Progenitor cell of endocrine pancreas (in vitro differentiated cells): ENCODE data around the gene NELL1. TPM values are rescaled to one million over a fixed set of nuclear protein-coding genes. Genes with fewer than 3 reads are reported as not detected.

ENCODE experiments used
- DNase-seq: peaks from one replicate; pipeline ENCODE4 v3.0.0; 2021; ENCODE audit warnings: low spot score; ENCODE audit not compliant: unreplicated experiment
- H3K27ac Mint-ChIP-seq: 2 replicates; pipeline ENCODE4 v1.8.0; 2021; ENCODE audit warnings: mild to moderate bottlenecking, moderate library complexity, mixed read lengths
- H3K27me3 Mint-ChIP-seq: 2 replicates; pipeline ENCODE4 v1.8.0; 2021; ENCODE audit warnings: mixed read lengths
- H3K36me3 Mint-ChIP-seq: 2 replicates; pipeline ENCODE4 v1.8.0; 2022; ENCODE audit warnings: mixed read lengths; ENCODE audit not compliant: insufficient read depth
- H3K4me1 Mint-ChIP-seq: 2 replicates; pipeline ENCODE4 v1.8.0; 2021; ENCODE audit warnings: low read depth, mixed read lengths
- H3K4me3 Mint-ChIP-seq: 2 replicates; pipeline ENCODE4 v1.8.0; 2021; ENCODE audit warnings: low read depth, mild to moderate bottlenecking, moderate library complexity, mixed read lengths
- H3K9me3 Mint-ChIP-seq: 2 replicates; pipeline ENCODE4 v1.8.0; 2021; ENCODE audit warnings: low read depth, mixed read lengths
- total RNA-seq: library from RNA; stranded (reverse); gene quantifications from 2 replicates; pipeline ENCODE4 v1.2.1, GENCODE V29; 2021
- TF ChIP-seq, protein P1 (sequence below): fragments of 200-600 bp; sonication (generic); IDR thresholded peaks from one replicate; pipeline ENCODE4 v1.5.0; 2021; ENCODE audit warnings: antibody characterized with exemption, mild to moderate bottlenecking; ENCODE audit not compliant: unreplicated experiment

NELL1 gene
- total RNA-seq, 1 donor from 2014 or later = 2.2 TPM

DNA sequence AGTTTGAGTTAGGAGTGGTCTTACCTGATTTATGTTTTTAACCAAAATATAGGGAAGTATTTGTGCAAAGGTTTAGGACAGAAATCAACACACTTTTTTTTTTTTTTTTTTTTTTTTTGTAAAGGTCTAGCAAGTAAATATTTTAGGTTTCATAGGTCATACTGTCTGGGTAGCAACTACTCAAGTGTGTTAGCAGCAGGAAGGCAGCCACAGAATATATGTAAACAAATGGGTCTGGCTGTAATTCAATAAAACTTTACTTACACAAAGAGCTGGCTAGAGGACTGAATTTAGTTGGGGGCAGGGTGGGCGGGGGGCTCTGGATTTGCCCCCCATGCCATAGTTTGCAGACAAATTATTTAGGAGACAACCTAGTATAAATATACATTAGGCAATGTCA is 510.4 kb downstream of the NELL1 start:
- H3K9me3 Mint-ChIP-seq = no peaks in the 10 kb centered on the region
- H3K36me3 Mint-ChIP-seq = no peaks in the 10 kb centered on the region
- no peaks in the 10 kb centered on the region for H3K27me3 Mint-ChIP-seq
- DNase-seq = no peak
- no peak overlapping the region for H3K27ac Mint-ChIP-seq
- H3K4me3 Mint-ChIP-seq = no peak overlapping the region
- peaks cover 6% of the 10 kb centered on the region for H3K4me1 Mint-ChIP-seq
- TF ChIP-seq, protein P1, sequence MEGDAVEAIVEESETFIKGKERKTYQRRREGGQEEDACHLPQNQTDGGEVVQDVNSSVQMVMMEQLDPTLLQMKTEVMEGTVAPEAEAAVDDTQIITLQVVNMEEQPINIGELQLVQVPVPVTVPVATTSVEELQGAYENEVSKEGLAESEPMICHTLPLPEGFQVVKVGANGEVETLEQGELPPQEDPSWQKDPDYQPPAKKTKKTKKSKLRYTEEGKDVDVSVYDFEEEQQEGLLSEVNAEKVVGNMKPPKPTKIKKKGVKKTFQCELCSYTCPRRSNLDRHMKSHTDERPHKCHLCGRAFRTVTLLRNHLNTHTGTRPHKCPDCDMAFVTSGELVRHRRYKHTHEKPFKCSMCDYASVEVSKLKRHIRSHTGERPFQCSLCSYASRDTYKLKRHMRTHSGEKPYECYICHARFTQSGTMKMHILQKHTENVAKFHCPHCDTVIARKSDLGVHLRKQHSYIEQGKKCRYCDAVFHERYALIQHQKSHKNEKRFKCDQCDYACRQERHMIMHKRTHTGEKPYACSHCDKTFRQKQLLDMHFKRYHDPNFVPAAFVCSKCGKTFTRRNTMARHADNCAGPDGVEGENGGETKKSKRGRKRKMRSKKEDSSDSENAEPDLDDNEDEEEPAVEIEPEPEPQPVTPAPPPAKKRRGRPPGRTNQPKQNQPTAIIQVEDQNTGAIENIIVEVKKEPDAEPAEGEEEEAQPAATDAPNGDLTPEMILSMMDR = no peak

DNA sequence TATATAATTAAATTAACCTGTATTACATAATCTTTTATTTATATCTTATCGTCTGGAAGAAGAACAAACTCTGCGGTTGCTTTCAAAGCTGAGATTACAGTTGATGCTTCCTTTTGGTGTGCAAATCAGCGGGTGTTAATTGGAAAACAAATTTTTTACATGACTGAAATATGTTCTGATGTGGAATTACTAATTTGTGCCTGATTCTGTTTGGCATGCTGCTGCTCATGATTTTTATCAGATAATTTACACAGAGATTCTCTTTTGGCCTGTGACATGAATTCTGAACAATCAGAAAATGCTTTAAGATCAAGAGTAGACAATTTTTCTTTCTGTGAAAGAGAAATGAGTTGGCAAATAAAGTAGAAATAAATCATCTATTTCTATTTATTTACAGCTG is 510.8 kb downstream of the NELL1 start:
- H3K27ac Mint-ChIP-seq = no peak overlapping the region
- DNase-seq = no peak
- H3K27me3 Mint-ChIP-seq = no peaks in the 10 kb centered on the region
- TF ChIP-seq, protein P1 = no peak
- no peaks in the 10 kb centered on the region for H3K9me3 Mint-ChIP-seq
- peaks cover 6% of the 10 kb centered on the region for H3K4me1 Mint-ChIP-seq
- no peak overlapping the region for H3K4me3 Mint-ChIP-seq
- no peaks in the 10 kb centered on the region for H3K36me3 Mint-ChIP-seq

DNA sequence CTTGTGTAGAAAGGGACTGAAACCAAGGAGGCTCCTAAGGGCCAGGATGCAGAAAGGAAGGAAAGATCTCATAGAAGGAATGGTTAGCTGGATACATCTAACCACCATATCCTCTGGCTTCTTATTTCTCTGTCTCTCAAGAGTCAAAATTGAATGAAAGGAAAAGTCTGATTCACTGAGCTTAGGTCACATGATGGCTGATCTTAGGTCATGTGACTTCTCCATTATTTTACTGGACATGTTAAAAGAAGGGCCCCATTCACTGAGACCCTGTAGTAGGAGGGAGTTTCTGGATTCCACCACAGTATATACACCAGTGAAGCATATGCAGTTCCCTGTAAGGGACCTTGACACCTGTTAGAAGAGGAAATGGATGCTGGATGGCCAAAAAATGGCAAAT is 516.6 kb downstream of the NELL1 start:
- DNase-seq = no peak
- H3K27me3 Mint-ChIP-seq = no peaks in the 10 kb centered on the region
- TF ChIP-seq, protein P1 = no peak
- H3K4me3 Mint-ChIP-seq = no peak overlapping the region
- H3K36me3 Mint-ChIP-seq = no peaks in the 10 kb centered on the region
- no peaks in the 10 kb centered on the region for H3K9me3 Mint-ChIP-seq
- no peak overlapping the region for H3K27ac Mint-ChIP-seq
- H3K4me1 Mint-ChIP-seq = no peaks in the 10 kb centered on the region

DNA sequence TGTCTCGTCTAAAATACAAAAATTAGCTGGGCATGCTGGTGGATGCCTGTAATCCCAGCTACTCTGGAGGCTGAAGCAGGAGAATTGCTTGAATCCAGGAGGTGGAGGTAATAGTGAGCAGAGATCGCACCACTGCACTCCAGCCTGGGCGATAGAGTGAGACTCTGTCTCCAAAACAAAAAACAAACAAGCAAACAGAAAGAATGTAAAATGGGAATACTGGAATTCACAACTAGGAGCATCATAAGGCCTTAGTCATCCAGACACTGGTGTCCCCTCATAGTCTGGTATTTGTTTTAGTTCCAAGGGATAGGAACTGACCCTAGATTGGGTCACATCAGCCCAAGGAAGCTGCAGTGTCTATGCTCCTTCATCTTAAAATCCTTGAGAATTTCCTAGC is 520.8 kb downstream of the NELL1 start:
- no peaks in the 10 kb centered on the region for H3K27me3 Mint-ChIP-seq
- no peaks in the 10 kb centered on the region for H3K9me3 Mint-ChIP-seq
- TF ChIP-seq, protein P1 = no peak
- H3K4me1 Mint-ChIP-seq = no peaks in the 10 kb centered on the region
- H3K27ac Mint-ChIP-seq = no peak overlapping the region
- no peak overlapping the region for H3K4me3 Mint-ChIP-seq
- no peak for DNase-seq
- H3K36me3 Mint-ChIP-seq = no peaks in the 10 kb centered on the region

DNA sequence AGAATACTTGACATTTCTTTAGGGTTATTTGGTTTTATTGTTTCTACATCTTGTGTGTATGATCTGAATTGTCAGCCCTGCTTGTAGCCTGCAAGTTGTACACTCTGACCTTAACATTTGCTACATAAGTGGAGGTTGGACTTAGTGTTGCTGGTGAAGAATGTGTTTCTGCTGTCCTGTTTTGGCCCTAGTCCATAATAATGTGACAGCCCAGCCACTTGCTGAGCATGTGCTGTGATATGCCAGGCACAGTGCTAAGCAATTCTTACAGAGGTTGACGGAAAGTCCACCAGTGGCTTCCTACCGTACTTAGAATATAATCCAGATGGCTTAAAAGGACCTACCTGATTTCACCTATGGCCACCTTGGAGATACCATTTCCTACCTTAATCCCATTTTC is 526.6 kb downstream of the NELL1 start:
- Mint-ChIP-seq H3K27ac (no peak overlapping the region), H3K9me3 (peaks cover 7% of the 10 kb centered on the region), H3K4me3 (no peak overlapping the region), H3K36me3 (no peaks in the 10 kb centered on the region), H3K27me3 (no peaks in the 10 kb centered on the region), H3K4me1 (no peaks in the 10 kb centered on the region)
- no peak for DNase-seq
- TF ChIP-seq, protein P1 = no peak

DNA sequence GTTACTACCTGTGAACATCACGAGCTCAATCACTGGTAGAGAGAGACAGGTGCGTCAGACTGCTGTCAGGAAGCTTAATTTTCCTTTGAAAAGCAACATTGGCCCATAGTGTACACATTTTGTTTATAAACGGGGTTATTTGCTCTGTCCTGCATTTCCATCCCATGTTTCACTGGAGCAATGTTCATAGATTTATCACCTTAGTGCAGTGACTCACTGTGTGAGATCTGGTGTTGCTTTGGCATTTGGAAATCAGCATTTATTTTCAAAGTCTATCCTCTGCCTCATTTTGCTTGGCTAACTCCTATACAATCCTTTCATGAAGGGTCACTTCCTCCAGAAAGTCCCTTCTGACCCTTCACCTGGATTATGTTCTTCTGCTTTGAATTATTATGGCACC is 529.1 kb downstream of the NELL1 start:
- Mint-ChIP-seq H3K36me3 (no peaks in the 10 kb centered on the region), H3K27ac (no peak overlapping the region), H3K4me1 (no peaks in the 10 kb centered on the region), H3K27me3 (no peaks in the 10 kb centered on the region), H3K4me3 (no peak overlapping the region), H3K9me3 (peaks cover 20% of the 10 kb centered on the region)
- TF ChIP-seq, protein P1 = no peak
- no peak for DNase-seq
